Measurements from ENCODE around the gene GAD1.

The GAD1 gene

DNA sequence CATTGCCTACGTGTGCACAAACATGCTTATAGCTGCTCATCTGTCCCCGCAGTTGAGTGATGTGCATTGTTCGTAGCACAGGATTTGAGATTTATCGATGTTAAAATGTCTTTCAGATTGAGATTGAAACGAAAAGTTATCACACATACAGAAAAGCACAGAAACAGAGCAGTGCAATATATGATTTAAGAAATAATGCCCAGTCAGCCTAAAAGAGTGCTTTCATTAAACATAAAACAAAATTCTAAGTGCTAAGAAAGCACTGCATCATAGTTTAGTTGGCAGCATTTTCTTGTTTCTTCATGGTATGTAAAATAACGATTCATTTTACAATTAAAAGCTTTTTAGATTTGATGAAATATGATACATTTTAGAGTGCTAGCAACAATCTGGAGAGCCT lies 80.4 kb downstream of the GAD1 start:
- no peak for DNase-seq

DNA sequence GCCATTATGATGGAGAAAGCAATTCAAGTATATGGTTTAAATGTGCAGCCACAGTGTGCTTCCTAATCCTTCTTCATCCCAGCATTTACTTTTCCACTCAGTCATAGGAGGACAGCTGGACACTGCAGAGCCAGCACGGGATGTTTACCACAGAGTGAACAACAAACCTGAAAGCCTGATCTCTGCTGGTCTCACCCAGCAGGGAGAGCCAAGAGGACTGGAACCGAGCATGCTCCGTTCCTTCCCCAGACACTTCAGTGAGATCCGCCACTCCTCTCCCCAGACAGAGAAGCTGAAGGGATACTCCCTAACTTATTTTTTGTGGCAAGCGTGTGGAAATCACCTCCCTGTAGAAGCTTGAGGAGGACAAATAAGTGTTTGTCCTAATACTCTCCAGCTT lies 89.2 kb downstream of the GAD1 start:
- DNase-seq, result no peak
